Activated naive CD8-positive, alpha-beta T cell treated with anti-CD3 and anti-CD28 coated beads, Interleukin-2, amount 10 ng/mL, durations not matched to agents 7 days and 5 days (primary cell): ENCODE data around the gene ZNF653. TPM values are rescaled to one million over a fixed set of nuclear protein-coding genes. Genes with fewer than 3 reads are reported as not detected.
"Not testable (repeated sequence)": the region's sequence is repeated elsewhere in the genome, so short reads cannot be mapped to it uniquely, and the experiment has no call there.

ENCODE experiments used
- ATAC-seq: fragments of 150-1000 bp; cut with Tn5 transposase; one replicate; pipeline ENCODE4 v1.10.0; 2021; ENCODE audit warnings: low read depth, moderate library complexity
- POLR2A ChIA-PET: fragments of 350-600 bp; sonication (Branson Sonifier 250); formaldehyde crosslinking; loops from one replicate; lab custom pipeline; 2021; ENCODE audit warnings: antibody characterized with exemption; lab: Charles Lee
- DNase-seq: peaks from one replicate; pipeline ENCODE4 v3.0.0; 2021
- H3K27ac Mint-ChIP-seq: one replicate; pipeline ENCODE4 v1.8.0; 2022; ENCODE audit warnings: mild to moderate bottlenecking, mixed read lengths
- H3K27me3 Mint-ChIP-seq: one replicate; pipeline ENCODE4 v1.8.0; 2022; ENCODE audit warnings: mild to moderate bottlenecking, moderate library complexity, mixed read lengths
- H3K36me3 Mint-ChIP-seq: one replicate; pipeline ENCODE4 v1.8.0; 2021; ENCODE audit warnings: mild to moderate bottlenecking, mixed read lengths
- H3K4me1 Mint-ChIP-seq: one replicate; pipeline ENCODE4 v1.8.0; 2021; ENCODE audit warnings: mixed read lengths
- H3K4me3 Mint-ChIP-seq: one replicate; pipeline ENCODE4 v1.8.0; 2022; ENCODE audit warnings: mild to moderate bottlenecking, moderate library complexity, mixed read lengths
- H3K9me3 Mint-ChIP-seq: one replicate; pipeline ENCODE4 v1.8.0; 2021; ENCODE audit warnings: mixed read lengths
- total RNA-seq, 2 experiments: library from RNA; stranded (reverse); gene quantifications; one replicate each; pipeline ENCODE4 v1.2.3, GENCODE V29; 2021

ZNF653 gene
- total RNA-seq, 2 experiments from 2014 or later: 21.1 to 21.8 TPM

DNA sequence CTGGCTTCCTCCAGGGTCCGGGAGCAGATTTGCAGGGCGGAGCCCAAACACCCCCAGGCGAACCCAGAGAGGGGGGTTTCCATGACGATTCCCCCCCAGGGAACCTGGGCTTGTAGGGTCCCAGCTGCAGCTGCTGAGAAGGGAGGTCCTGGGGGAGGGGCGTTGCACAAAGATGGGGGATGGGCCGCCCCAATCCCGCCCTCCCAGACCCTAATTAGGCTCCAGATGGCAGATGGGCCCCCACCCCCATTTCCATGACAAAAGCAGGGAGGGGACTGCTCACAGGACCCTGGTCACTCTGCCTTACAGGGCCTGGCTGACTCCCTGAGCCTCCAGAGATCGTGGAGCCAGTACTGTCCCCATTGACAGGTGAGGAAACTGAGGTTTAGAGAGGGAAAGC is 40.0 kb downstream of the ZNF653 start:
- H3K36me3 Mint-ChIP-seq: no peaks in the 10 kb centered on the region
- ATAC-seq (no peak), DNase-seq (no peak)
- no peak overlapping the region for H3K4me3 Mint-ChIP-seq
- no peak overlapping the region for H3K27ac Mint-ChIP-seq
- POLR2A ChIA-PET: no interaction called here
- no peaks in the 10 kb centered on the region for H3K4me1 Mint-ChIP-seq
- H3K9me3 Mint-ChIP-seq: no peaks in the 10 kb centered on the region
- no peaks in the 10 kb centered on the region for H3K27me3 Mint-ChIP-seq

DNA sequence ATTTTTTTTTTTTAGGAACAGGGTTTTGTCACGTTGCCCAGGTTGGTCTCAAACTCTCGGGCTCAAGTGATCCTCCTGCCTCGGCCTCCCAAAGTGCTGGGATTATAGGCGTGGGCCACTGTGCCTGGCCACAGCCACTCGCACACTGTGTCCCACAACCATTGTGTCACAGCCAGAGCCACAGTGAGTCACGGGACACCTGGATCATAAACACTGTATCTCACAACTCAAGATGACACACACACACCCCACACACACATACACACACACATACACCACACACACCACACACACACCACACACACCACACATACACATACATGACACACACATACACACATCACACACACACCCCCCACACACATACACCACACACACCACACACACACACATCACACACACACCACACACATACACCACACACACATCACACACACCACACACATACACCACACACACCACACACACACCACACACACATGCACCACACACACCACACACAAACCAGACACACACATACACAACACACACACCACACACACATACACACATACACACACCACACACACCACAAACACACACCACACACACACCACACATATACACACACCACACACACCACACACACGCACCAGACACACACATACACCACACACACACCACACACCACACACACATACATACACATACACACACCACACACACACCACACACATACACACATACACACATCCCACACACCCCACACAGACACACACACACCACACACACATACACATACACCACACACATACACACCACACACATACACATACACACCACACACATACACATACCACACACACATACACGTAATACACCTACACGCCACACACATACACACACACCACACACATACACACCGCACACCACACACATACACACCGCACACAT is 41.0 kb downstream of the ZNF653 start:
- ATAC-seq (no peak), DNase-seq (no peak)
- Mint-ChIP-seq H3K36me3 (no peaks in the 10 kb centered on the region), H3K4me1 (no peaks in the 10 kb centered on the region), H3K9me3 (no peaks in the 10 kb centered on the region), H3K27me3 (peaks cover 4% of the 10 kb centered on the region), H3K27ac (no peak overlapping the region), H3K4me3 (no peak overlapping the region)
- POLR2A ChIA-PET: no interaction called here

GRCh38 chr19:11463391-11463790 is 42.2 kb downstream of the ZNF653 start:
- POLR2A ChIA-PET: no interaction called here
- H3K36me3 Mint-ChIP-seq: no peaks in the 10 kb centered on the region
- H3K27ac Mint-ChIP-seq: no peak overlapping the region
- no peak for DNase-seq
- peaks cover 5% of the 10 kb centered on the region for H3K27me3 Mint-ChIP-seq
- H3K4me3 Mint-ChIP-seq: no peak overlapping the region
- H3K9me3 Mint-ChIP-seq: no peaks in the 10 kb centered on the region
- ATAC-seq: no peak
- no peaks in the 10 kb centered on the region for H3K4me1 Mint-ChIP-seq

GRCh38 chr19:11461453-11461852 is 44.2 kb downstream of the ZNF653 start:
- no peaks in the 10 kb centered on the region for H3K36me3 Mint-ChIP-seq
- POLR2A ChIA-PET: interaction anchor here (0.7 kb wide), 1 partner anchor 242 kb away, joined by 4 read pairs; no protein-coding TSS in a partner anchor
- no peaks in the 10 kb centered on the region for H3K9me3 Mint-ChIP-seq
- no peak for DNase-seq
- ATAC-seq: no peak
- H3K4me3 Mint-ChIP-seq: no peak overlapping the region
- no peaks in the 10 kb centered on the region for H3K4me1 Mint-ChIP-seq
- H3K27me3 Mint-ChIP-seq: peaks cover 8% of the 10 kb centered on the region
- no peak overlapping the region for H3K27ac Mint-ChIP-seq

GRCh38 chr19:11460207-11460606 is 45.4 kb downstream of the ZNF653 start:
- Mint-ChIP-seq H3K4me1 (no peaks in the 10 kb centered on the region), H3K27ac (no peak overlapping the region), H3K36me3 (no peaks in the 10 kb centered on the region), H3K27me3 (peaks cover 17% of the 10 kb centered on the region), H3K9me3 (no peaks in the 10 kb centered on the region), H3K4me3 (no peak overlapping the region)
- POLR2A ChIA-PET: no interaction called here
- ATAC-seq (no peak), DNase-seq (no peak)

DNA sequence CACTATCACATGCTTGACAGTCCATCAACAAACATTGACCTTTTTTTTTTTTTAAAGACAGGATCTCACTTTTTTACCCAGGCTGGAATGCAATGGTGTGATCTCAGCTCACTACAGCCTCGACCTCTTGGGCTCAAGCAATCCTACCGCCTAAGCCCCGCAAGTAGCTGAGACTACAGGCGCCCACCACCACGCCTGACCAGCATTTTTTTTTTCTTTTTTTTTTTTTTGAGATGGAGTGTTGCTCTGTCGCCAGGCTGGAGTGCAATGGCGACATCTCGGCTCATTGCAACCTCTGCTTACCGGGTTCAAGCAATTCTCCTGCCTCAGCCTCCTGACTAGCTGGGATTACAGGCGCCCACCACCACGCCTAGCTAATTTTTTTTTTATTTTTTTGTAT is 46.7 kb downstream of the ZNF653 start:
- H3K36me3 Mint-ChIP-seq, H3K27ac Mint-ChIP-seq, H3K4me1 Mint-ChIP-seq, ATAC-seq, DNase-seq, POLR2A ChIA-PET, H3K4me3 Mint-ChIP-seq, H3K9me3 Mint-ChIP-seq: not testable (repeated sequence)
- peaks cover 17% of the 10 kb centered on the region for H3K27me3 Mint-ChIP-seq

DNA sequence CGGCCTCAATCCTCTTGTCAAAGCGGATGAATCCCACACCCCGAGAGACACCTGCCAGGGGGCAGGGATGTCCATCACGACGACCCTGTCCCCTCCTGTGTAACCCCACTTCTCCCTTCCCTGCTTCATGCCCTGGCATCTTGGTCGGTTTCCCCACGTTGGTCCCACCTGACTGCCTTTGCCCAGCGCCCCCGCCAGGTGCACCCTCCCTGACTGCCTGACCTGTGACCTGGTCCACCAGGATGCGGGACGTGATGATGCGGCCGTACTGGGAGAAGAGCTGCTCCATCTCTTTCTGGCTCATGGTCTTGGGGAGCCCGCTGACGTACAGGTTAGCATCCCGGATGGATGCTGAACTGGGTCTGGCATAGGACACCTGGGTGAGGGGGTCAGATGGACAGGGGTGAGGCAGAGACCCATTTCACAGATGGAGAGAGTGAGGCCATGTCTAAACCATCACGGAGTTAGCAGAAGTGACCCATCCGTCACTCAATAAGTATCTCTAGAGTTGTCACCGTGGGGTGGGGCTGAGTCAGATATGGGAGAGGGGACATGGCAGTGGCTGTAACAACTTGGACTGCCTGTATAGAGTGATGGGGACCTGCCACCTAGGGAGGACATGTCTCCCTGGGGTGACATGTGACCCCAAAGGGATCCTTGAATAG is 47.3 kb downstream of the ZNF653 start:
- Mint-ChIP-seq H3K36me3 (no peaks in the 10 kb centered on the region), H3K4me3 (no peak overlapping the region), H3K27ac (no peak overlapping the region), H3K9me3 (no peaks in the 10 kb centered on the region), H3K4me1 (no peaks in the 10 kb centered on the region), H3K27me3 (peaks cover 17% of the 10 kb centered on the region)
- ATAC-seq (no peak), DNase-seq (no peak)
- POLR2A ChIA-PET: no interaction called here

- DNase-seq (no peak), ATAC-seq (no peak)
- H3K27me3 Mint-ChIP-seq: peaks cover 17% of the 10 kb centered on the region
- no peaks in the 10 kb centered on the region for H3K9me3 Mint-ChIP-seq
- H3K36me3 Mint-ChIP-seq: no peaks in the 10 kb centered on the region
- no peak overlapping the region for H3K4me3 Mint-ChIP-seq
- no peak overlapping the region for H3K27ac Mint-ChIP-seq
- H3K4me1 Mint-ChIP-seq: no peaks in the 10 kb centered on the region
- POLR2A ChIA-PET: no interaction called here
Measured at GRCh38 chr19:11457831-11458230, 47.8 kb downstream of the ZNF653 start.

DNA sequence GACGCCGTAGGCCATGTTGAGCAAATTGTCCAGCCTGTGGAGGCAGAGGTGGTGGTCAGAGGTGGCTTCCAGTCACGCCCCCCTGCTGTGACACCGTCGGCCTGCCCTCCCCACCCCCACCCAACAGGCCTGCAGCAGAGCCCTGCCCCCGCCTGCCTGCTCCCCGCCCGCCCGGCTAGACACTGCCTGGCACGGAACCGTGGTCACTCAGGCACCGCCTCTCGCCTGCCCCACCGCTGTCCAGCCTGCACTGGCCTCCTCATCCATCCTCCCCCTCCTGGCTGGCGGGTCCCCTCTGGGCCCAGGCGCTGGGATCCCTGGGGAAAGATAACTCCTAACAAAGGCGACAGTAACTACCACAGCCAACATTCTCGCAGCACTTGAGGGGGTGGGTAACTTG is 48.5 kb downstream of the ZNF653 start:
- POLR2A ChIA-PET: no interaction called here
- no peak for ATAC-seq
- Mint-ChIP-seq H3K27ac (no peak overlapping the region), H3K4me1 (no peaks in the 10 kb centered on the region), H3K36me3 (no peaks in the 10 kb centered on the region), H3K9me3 (no peaks in the 10 kb centered on the region), H3K4me3 (no peak overlapping the region), H3K27me3 (peaks cover 17% of the 10 kb centered on the region)
- no peak for DNase-seq

DNA sequence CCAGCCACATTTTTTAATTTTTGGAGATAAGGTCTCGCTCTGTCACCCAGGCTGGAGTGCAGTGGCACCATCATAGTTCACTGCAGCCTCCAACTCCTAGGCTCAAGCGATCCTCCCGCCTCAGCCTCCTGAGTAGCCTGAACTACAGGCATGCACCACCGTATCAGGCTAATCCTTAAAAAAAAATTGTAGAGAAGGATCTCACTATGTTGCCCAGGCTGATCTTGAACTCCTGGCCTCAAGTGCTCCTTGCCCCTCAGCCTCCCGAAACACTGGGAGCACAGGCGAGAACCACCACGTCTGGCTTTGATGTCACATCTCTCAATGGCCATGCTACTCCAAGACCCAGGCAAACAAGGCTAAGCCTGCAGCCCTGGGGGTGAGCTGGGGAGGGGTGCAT is 49.0 kb downstream of the ZNF653 start:
- POLR2A ChIA-PET: interaction anchor here (0.6 to 1.2 kb wide), 3 partner anchors 26 to 107 kb away, joined by 4 to 5 read pairs (median 4); no protein-coding TSS in a partner anchor
- H3K36me3 Mint-ChIP-seq: no peaks in the 10 kb centered on the region

GRCh38 chr19:11455233-11455554 is 50.4 kb downstream of the ZNF653 start:
- H3K36me3 Mint-ChIP-seq, H3K4me3 Mint-ChIP-seq, ATAC-seq, H3K27ac Mint-ChIP-seq, DNase-seq, H3K4me1 Mint-ChIP-seq, POLR2A ChIA-PET, H3K9me3 Mint-ChIP-seq: not testable (repeated sequence)
- peaks cover 13% of the 10 kb centered on the region for H3K27me3 Mint-ChIP-seq

More for the DNA sequence above, 49.0 kb downstream of the ZNF653 start:
- H3K4me1 Mint-ChIP-seq: no peaks in the 10 kb centered on the region
- ATAC-seq: no peak
- no peak overlapping the region for H3K27ac Mint-ChIP-seq
- DNase-seq: no peak
- no peak overlapping the region for H3K4me3 Mint-ChIP-seq
- peaks cover 17% of the 10 kb centered on the region for H3K27me3 Mint-ChIP-seq
- H3K9me3 Mint-ChIP-seq: no peaks in the 10 kb centered on the region

GRCh38 chr19:11453468-11454341 is 51.9 kb downstream of the ZNF653 start:
- DNase-seq: no peak

More at GRCh38 chr19:11453468-11454341, 51.9 kb downstream of the ZNF653 start:
- POLR2A ChIA-PET: no interaction called here
- Mint-ChIP-seq H3K4me1 (no peaks in the 10 kb centered on the region), H3K4me3 (no peak overlapping the region), H3K27me3 (peaks cover 13% of the 10 kb centered on the region), H3K27ac (no peak overlapping the region), H3K9me3 (no peaks in the 10 kb centered on the region), H3K36me3 (peaks cover 1% of the 10 kb centered on the region)
- no peak for ATAC-seq
